KMS-11 (cell line): Measurements from ENCODE around the gene YWHAH.
"Not testable (repeated sequence)": the region's sequence is repeated elsewhere in the genome, so short reads cannot be mapped to it uniquely, and the experiment has no call there.

Source experiments
- H2AFZ ChIP-seq: fragments of 200-600 bp; sonication (generic); 2 replicates; pipeline ENCODE4 v1.6.1; 2016; ENCODE audit warnings: antibody characterized with exemption, mixed run types, low read depth
- H3K27ac ChIP-seq: fragments of 200-600 bp; sonication (generic); 2 replicates; pipeline ENCODE4 v1.6.1; 2016; ENCODE audit warnings: mild to moderate bottlenecking, mixed run types
- H3K27me3 ChIP-seq: fragments of 200-600 bp; sonication (generic); 2 replicates; pipeline ENCODE4 v1.6.1; 2017; ENCODE audit warnings: mild to moderate bottlenecking, low read depth, mixed run types, moderate library complexity; ENCODE audit not compliant: insufficient read depth
- H3K36me3 ChIP-seq: fragments of 200-600 bp; sonication (generic); 2 replicates; pipeline ENCODE4 v1.6.1; 2017; ENCODE audit warnings: mild to moderate bottlenecking, mixed run types; ENCODE audit not compliant: insufficient read depth
- H3K4me1 ChIP-seq: fragments of 200-600 bp; sonication (generic); 2 replicates; pipeline ENCODE4 v1.6.1; 2016; ENCODE audit warnings: mild to moderate bottlenecking, low read depth, mixed run types; ENCODE audit not compliant: poor library complexity, severe bottlenecking
- H3K4me2 ChIP-seq: fragments of 200-600 bp; sonication (generic); 2 replicates; pipeline ENCODE4 v1.7.0; 2016; ENCODE audit warnings: mild to moderate bottlenecking, mixed run types
- H3K4me3 ChIP-seq: fragments of 200-600 bp; sonication (generic); IDR thresholded peaks from 2 replicates; pipeline ENCODE4 v1.6.1; 2017; ENCODE audit warnings: low read depth, low read length, mixed read lengths; ENCODE audit not compliant: insufficient read depth
- H3K79me2 ChIP-seq: fragments of 200-600 bp; sonication (generic); 2 replicates; pipeline ENCODE4 v1.6.1; 2016; ENCODE audit warnings: low read depth, mixed run types; ENCODE audit not compliant: insufficient read depth
- H3K9ac ChIP-seq: fragments of 200-600 bp; sonication (generic); 2 replicates; pipeline ENCODE4 v1.6.1; 2016; ENCODE audit warnings: mild to moderate bottlenecking, mixed run types
- H4K20me1 ChIP-seq: fragments of 200-600 bp; sonication (generic); 2 replicates; pipeline ENCODE4 v1.6.1; 2016; ENCODE audit warnings: mild to moderate bottlenecking, mixed run types; ENCODE audit not compliant: insufficient read depth
- CTCF ChIP-seq: fragments of 200-600 bp; sonication (generic); conservative IDR thresholded peaks from 2 replicates; pipeline ENCODE4 v1.6.1; 2017; ENCODE audit warnings: low read depth, mild to moderate bottlenecking, antibody characterized with exemption, low read length, moderate library complexity, mixed read lengths

YWHAH gene

DNA sequence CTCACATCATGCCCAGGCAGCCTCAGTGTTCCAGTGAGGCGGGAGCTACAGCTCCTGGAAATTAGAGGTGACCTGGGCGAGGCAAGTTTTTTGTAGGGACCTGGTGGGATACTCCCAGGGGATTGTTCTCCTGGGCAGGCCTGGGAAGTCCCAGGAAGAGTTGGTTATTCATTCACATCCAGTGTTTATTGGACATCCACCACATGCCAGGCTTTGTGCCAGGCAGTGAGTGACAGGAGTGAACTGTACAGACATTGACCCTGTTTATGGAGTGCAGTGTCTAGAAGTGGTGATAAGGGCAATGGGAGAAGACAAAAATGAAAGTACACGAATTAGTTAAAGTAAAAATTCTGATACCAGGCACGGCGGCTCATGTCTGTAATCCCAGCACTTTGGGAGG, 29.4 kb downstream of the YWHAH start:
- Histone ChIP-seq H3K27ac (no peak overlapping the region), H3K4me1 (peaks cover 19% of the 10 kb centered on the region), H2AFZ (no peak overlapping the region), H3K9ac (no peak overlapping the region), H3K36me3 (no peaks in the 10 kb centered on the region), H4K20me1 (no peaks in the 10 kb centered on the region), H3K4me2 (no peak overlapping the region), H3K27me3 (no peaks in the 10 kb centered on the region), H3K4me3 (no peak overlapping the region), H3K79me2 (no peaks in the 10 kb centered on the region)
- no peak for TF ChIP-seq CTCF

DNA sequence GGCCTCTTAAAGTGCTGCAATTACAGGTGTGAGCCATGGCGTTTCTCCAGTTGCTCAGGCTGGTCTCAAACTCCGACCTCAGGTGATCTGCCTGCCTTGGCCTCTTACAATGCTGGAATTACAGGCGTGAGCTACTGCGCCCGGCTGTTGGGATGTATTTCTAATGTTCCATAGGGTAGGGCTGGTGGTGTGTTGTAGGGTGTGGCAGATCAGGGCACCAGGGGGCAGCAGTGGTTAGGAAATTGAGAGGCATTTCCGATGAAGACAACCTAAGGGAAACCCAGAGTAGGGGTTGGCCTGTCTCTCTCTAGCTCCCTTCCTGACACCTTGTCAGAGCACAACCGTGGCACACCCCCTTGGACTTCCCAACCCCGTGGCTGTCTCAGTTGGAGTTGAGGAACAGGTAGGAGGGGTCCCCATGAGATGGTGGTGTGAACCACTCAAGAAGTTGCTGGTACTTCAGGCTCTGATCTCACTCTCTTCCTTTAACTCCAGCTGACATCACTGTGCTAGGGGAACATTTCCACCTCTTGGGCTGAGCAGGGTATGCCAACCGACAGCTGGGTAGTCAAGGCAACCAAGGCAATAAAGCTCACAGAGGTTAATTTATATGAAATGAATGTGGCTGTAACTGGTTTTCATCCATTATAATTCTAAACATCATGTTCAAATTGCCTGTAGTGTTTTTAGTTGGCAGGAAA, 33.0 kb downstream of the YWHAH start:
- H3K79me2 ChIP-seq = no peaks in the 10 kb centered on the region
- no peak overlapping the region for H3K9ac ChIP-seq
- TF ChIP-seq CTCF = peak; percentile 88
- H3K27me3 ChIP-seq = no peaks in the 10 kb centered on the region
- peak overlapping the region; percentile 34; the same call in 1 of the 2 replicates for H3K4me2 ChIP-seq
- H3K27ac ChIP-seq = peak overlapping the region; percentile 37; the same call in 1 of the 2 replicates
- H4K20me1 ChIP-seq = no peaks in the 10 kb centered on the region
- H3K4me3 ChIP-seq = no peak overlapping the region
- H3K36me3 ChIP-seq = no peaks in the 10 kb centered on the region
- H2AFZ ChIP-seq = peak overlapping the region; percentile 51
- peaks cover 12% of the 10 kb centered on the region for H3K4me1 ChIP-seq

GRCh38 chr22:31977939-31978338, 33.6 kb downstream of the YWHAH start:
- TF ChIP-seq CTCF = no peak

DNA sequence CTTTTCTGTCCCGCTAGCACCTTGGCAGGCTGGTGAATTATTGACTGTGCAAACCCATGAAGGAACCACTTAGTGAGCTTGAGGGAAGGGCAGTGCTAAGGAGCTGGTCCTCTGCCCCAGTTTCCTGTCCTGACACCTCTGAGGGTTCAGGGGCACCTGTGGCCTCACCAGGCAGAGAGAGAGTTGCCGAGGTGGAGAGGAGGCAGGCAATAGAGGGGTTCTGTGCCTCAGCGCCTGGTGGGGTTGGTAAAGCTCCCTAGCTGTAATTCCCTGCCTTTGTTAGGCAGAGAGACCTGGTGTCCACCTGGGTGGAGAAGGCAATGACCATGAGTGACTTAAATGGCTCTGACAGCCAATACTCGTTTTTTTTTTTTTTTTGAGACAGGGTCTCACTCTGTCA, 36.3 kb downstream of the YWHAH start:
- no peak overlapping the region for H3K9ac ChIP-seq
- no peak overlapping the region for H3K4me2 ChIP-seq
- no peaks in the 10 kb centered on the region for H3K36me3 ChIP-seq
- no peaks in the 10 kb centered on the region for H4K20me1 ChIP-seq
- H3K27ac ChIP-seq = no peak overlapping the region
- H3K4me3 ChIP-seq = no peak overlapping the region
- no peaks in the 10 kb centered on the region for H3K27me3 ChIP-seq
- no peaks in the 10 kb centered on the region for H3K79me2 ChIP-seq
- H2AFZ ChIP-seq = no peak overlapping the region
- H3K4me1 ChIP-seq = peaks cover 12% of the 10 kb centered on the region
- no peak for TF ChIP-seq CTCF

More at GRCh38 chr22:31977939-31978338, 33.6 kb downstream of the YWHAH start:
- Histone ChIP-seq H2AFZ (peak overlapping the region; percentile 51), H3K36me3 (no peaks in the 10 kb centered on the region), H3K79me2 (no peaks in the 10 kb centered on the region), H3K4me1 (peaks cover 12% of the 10 kb centered on the region), H3K4me3 (no peak overlapping the region), H3K4me2 (no peak overlapping the region), H3K27me3 (no peaks in the 10 kb centered on the region), H4K20me1 (no peaks in the 10 kb centered on the region), H3K9ac (no peak overlapping the region), H3K27ac (no peak overlapping the region)

DNA sequence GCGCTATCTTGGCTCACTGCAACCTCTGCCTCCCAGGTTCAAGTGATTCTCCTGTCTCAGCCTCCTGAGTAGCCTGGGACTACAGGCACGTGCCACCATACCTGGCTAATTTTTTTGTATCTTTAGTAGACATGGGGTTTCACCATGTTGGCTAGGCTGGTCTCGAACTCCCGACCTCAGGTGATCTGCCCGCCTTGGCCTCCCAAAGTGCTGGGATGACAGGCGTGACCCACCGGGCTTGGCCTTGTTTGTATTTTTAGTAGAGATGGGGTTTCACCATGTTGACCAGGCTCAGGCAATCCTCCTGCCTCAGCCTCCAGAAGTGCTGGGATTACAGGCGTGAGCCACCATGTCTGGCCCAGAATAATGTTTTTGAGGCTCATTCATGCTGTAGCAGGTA, 37.6 kb downstream of the YWHAH start:
- H3K36me3 ChIP-seq, H3K9ac ChIP-seq, H3K4me3 ChIP-seq, H3K79me2 ChIP-seq, H2AFZ ChIP-seq, H3K27me3 ChIP-seq, H3K27ac ChIP-seq, H3K4me2 ChIP-seq, H3K4me1 ChIP-seq, H4K20me1 ChIP-seq: not testable (repeated sequence)
